ENCODE results near the gene NRARP.

NRARP gene

GRCh38 chr9:137266162-137266527 is 35.9 kb downstream of the NRARP start:
- DNase-seq, result no peak

GRCh38 chr9:137265496-137266161 is 36.4 kb downstream of the NRARP start:
- DNase-seq, result no peak

- no peak for DNase-seq
Measured at GRCh38 chr9:137264067-137264466, 38.0 kb downstream of the NRARP start.

- no peak for DNase-seq
Measured at GRCh38 chr9:137263506-137263905, 38.6 kb downstream of the NRARP start.

- DNase-seq, result no peak
Measured at GRCh38 chr9:137262909-137263285, 39.2 kb downstream of the NRARP start.

- DNase-seq, result peak in 8 of 58 donors; percentile 9 to 27 (median 18)
Measured at GRCh38 chr9:137262173-137262908, 39.7 kb downstream of the NRARP start.

- DNase-seq, result no peak
Measured at GRCh38 chr9:137256856-137257255, 45.2 kb downstream of the NRARP start.

- DNase-seq, result no peak
Measured at GRCh38 chr9:137256362-137256761, 45.7 kb downstream of the NRARP start.

GRCh38 chr9:137255448-137256114 is 46.5 kb downstream of the NRARP start:
- DNase-seq, result peak in 7 of 58 donors; percentile 48 to 73 (median 66)

GRCh38 chr9:137254624-137255447 is 47.2 kb downstream of the NRARP start, which contains the start of gene NELFB:
NELFB (plus strand) TSS chr9:137255327.
- DNase-seq, result peak; percentile 54 to 95 (median 89)

- DNase-seq, result peak in 1 of 58 donors; percentile 23
Measured at GRCh38 chr9:137253717-137254623, 48.1 kb downstream of the NRARP start.

GRCh38 chr9:137252555-137253506 is 49.2 kb downstream of the NRARP start:
- DNase-seq, result no peak

- no peak for DNase-seq
Measured at GRCh38 chr9:137251490-137252268, 50.4 kb downstream of the NRARP start.

- no peak for DNase-seq
Measured at GRCh38 chr9:137251194-137251461, 50.9 kb downstream of the NRARP start, which contains the start of gene STPG3. STPG3 (plus strand) TSS chr9:137251286; CDS start chr9:137251287, 1 bp downstream.

- DNase-seq, result no peak
Measured at GRCh38 chr9:137250329-137251193, 51.5 kb downstream of the NRARP start.
